K562 (cell line): ENCODE data around the gene ZNF219. TPM values are rescaled to one million over a fixed set of nuclear protein-coding genes. Genes with fewer than 3 reads are reported as not detected.

Experiments used
- CBFA2T2 ChIP-seq: fragments of 450-650 bp; conservative IDR thresholded peaks from 2 replicates; pipeline ENCODE4 v1.6.1; 2017; ENCODE audit warnings: mild to moderate bottlenecking
- FOXK1 ChIP-seq: sonication (generic); formaldehyde crosslinking; IDR thresholded peaks from 2 replicates; pipeline ENCODE4 v1.8.0; 2022; ENCODE audit warnings: missing genetic modification reagents, mild to moderate bottlenecking, borderline replicate concordance
- FOXM1 ChIP-seq, 2 experiments: fragments of 450-650 bp in 1 of 2; sonication (generic) in 1 of 2; formaldehyde crosslinking in 1 of 2; IDR thresholded peaks; 2 replicates each; pipeline versions ENCODE4 v1.6.1 to v1.9.0; 2017 to 2022; ENCODE audit warnings: low read depth in 2 of 2, mild to moderate bottlenecking in 2 of 2, missing genetic modification reagents in 1 of 2, moderate library complexity in 1 of 2
- MAFG ChIP-seq: fragments of 450-650 bp; conservative IDR thresholded peaks from 2 replicates; pipeline ENCODE4 v1.6.1; 2016; ENCODE audit warnings: missing genetic modification characterization, missing compliant biosample characterization
- MITF ChIP-seq: IDR thresholded peaks from 2 replicates; pipeline ENCODE4 v1.6.1; 2014; ENCODE audit warnings: antibody characterized with exemption
- TSHZ1 ChIP-seq: fragments of 250-450 bp; sonication (Bioruptor Pico); IDR thresholded peaks from 2 replicates; pipeline ENCODE4 v1.4.0; 2020; ENCODE audit warnings: mild to moderate bottlenecking, moderate library complexity
- polyA plus RNA-seq, 8 experiments: library from polyadenylated mRNA; depleted of rRNA in 4 of 8; stranded (reverse) in 5 of 8; unstranded in 3 of 8; fragments of >200 nt; fragmentation: Nextera tagmentation in 2 of 8; fragmentation: Illumina TruSeq in 1 of 8; extraction: Ambion mirVana in 2 of 8; extraction: Trizol in 1 of 8; gene quantifications; 2 replicates each; pipeline versions ENCODE4 v1.2.1 to v1.2.3, GENCODE V29; 2011 to 2014; ENCODE audit warnings: inconsistent platforms in 1 of 8, missing spikeins in 1 of 8
- total RNA-seq, 7 experiments: library from RNA; depleted of rRNA in 6 of 7; stranded (reverse); fragments of >200 nt in 6 of 7; fragmentation: Illumina TruSeq in 2 of 7; extraction: Trizol in 2 of 7; gene quantifications; 2 replicates each; pipeline versions ENCODE4 v1.2.1 to v1.2.3, GENCODE V29; 2011 to 2021; ENCODE audit warnings: low replicate concordance in 1 of 7

The ZNF219 gene
- total and polyA plus RNA-seq, 9 of the 15 experiments (the other 6 are each of a cell fraction or from before 2014, with no cell fraction given), result 0.29 to 10.6 (median 2.8) TPM

GRCh38 chr14:21056520-21057163 lies 41.8 kb downstream of the ZNF219 start (continued):
- TF ChIP-seq FOXM1 (IDR thresholded peaks at IDR 0.05; ENCODE audit: low read depth) (no peak), FOXM1 (CRISPR knock-in tag; IDR thresholded peaks at IDR 0.05; ENCODE audit: low read depth) (no peak), MAFG (tag) (no peak), TSHZ1 (CRISPR knock-in tag) (no peak), CBFA2T2 (no peak), FOXK1 (CRISPR knock-in tag) (no peak), MITF (no peak)
